Activated CD4-positive, CD25-positive, alpha-beta regulatory T cell treated with anti-CD3 and anti-CD28 coated beads, Interleukin-2, amount 50 U/mL, for 24 hours (primary cell): ENCODE measurements around the gene PPP2R3A.

ENCODE experiments used
- ATAC-seq, 2 donors: fragments of 150-1000 bp; cut with Tn5 transposase; one replicate each; pipeline ENCODE4 v1.10.0; 2021; ENCODE audit warnings: mild to moderate bottlenecking in 1 of 2, moderate library complexity in 1 of 2

PPP2R3A gene

DNA sequence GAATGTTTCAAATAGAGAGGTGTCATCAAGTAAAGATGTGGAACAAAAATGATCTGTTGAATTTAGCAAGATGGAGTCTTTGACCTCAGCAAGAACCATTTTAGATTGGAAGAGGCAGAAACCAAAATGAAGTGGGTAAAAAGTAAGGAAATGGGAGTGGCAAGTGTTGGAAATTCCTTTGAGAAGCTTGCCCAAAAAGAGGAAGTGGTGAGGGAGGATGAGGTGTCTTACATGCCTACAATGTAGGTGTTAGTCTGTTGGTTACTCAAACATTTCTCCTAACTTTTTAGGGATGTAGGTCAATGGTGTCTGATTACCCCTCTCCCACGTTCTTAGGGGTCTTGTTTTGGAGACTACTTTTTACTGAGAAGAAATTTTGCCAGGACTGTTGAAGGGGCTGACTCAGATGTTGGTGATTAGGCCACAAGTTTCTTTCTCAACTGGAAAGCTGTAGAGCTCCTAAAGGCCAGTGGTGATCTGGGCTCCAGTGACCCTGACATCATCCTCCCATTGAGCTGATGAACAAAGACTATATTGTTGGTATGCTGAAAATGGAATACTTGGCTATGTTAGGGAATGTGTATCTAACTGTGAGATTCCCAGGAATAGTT is 5.1 kb downstream of the PPP2R3A start:
- ATAC-seq, result no peak

DNA sequence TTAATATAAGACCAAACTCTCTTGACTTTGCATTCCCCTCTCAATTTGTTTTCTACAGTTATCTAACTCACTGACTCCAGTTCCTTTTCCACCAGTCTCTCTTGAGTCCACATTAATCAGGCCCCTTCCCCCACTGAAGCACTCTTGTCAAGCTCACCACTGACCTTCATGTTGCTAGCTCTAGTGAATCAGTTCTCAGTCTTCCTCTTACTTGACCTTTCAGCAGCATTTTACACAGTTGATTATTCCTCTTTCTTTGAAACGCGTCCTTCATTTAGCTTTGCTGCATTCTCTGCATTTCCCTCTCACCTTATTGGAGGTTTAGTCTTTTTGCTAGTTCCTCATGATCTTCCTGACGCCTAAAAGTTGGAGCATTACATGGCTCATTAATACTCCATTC is 8.3 kb downstream of the PPP2R3A start:
- no peak for ATAC-seq

DNA sequence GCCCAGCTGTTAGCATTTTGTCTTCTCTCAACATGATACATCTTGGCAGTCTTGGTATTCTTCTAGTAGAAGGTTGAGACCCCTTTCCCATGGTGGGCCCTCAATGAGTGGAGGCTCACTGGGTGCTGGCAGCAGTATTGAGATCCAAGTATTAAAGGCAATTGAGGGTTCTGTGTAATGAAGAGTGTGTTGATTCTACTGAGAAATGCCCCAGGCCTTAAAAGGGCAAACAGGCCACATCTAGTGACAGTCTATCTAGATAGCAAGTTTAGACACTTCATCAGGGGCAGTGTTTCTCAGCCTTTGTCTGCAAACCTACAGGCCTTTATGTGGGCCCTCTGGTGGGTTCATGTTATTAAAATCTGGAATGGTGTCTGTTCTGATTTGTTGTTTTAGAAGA is 9.5 kb downstream of the PPP2R3A start:
- ATAC-seq, result no peak

DNA sequence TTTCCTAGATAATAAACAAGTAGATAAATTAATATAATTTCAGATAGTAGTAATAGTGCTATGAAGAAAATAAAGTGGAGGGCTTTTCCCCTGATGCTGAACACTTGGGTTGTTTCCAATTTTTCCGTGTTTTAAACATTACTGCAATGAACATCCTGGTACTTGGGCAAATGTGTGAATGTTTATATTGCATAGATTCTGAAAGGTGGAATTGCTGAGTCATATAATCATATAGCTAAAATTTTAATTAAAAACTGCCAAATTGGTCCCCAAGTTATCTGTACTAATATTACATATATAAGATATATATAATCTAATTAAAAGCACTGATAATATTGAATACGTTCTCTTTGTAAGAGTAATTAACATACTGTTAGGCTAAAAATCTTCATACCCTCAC is 10.0 kb downstream of the PPP2R3A start:
- no peak for ATAC-seq

DNA sequence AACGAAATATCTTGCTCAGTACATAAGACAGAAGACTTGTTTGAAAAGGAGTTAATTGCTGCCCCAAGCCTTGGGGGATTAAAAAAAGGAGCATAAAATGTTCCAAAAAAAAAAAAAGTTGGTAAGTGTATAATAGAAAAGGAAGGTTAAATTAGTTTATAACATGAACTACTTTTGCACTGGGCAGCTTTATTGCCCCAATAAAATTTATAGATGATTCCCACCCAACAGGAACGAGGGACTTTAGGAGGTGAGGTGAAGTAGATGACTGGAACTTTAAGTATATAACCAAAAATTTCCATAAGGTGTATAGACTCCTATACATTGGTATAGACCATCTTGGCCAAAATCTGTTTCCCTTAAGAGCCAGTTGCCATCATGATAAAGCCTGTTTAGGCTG is 14.8 kb downstream of the PPP2R3A start:
- no peak for ATAC-seq

DNA sequence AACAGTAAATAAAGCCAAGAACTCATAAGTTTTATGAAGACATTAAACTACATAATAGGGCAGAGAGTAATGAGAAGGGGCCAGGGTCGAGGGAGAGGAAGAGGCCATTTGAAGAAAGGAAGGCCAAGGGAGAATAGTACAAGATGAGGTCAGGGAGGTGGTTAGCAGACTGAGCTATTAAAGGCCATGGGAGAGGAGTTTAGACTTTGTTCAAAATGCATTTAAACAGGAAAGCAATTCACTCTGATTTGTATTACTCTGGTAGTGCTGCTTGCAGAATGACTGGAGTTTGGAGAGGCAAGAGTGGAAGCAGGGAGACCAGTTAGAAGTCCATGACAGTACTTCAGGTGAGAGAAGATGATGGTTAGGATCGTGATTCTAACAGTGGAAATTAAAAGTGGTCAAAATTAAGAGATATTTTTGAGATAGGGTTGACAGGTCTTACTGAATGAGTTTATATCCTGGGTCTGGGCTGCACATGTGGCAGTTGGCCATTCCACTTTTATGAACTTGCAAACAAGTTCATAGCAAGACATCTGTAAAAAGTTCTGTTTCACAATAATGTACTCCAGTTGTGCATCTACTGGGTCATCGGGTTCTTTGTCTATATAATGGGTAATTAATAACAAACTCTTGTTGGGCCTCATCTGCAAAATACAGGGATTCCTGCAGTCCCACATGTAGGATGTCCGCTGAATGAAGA is 16.3 kb downstream of the PPP2R3A start:
- no peak for ATAC-seq

DNA sequence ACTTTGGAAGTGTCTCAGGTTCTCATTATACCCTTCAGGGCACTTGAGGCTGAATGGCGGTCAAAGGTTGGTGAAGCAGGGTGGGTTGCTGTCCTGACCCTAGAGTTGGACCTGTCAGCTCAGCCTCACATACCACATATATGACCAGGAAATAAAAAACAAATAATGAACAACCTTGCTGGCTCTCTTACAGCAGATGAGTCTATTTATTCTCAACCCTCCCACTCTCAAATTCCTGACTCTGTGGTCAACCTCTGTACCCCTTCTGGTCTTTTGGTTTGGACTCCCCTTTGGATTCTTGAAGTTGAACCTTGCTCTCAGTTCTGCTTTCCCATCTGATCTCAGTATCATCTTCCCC is 16.9 kb downstream of the PPP2R3A start:
- no peak for ATAC-seq

DNA sequence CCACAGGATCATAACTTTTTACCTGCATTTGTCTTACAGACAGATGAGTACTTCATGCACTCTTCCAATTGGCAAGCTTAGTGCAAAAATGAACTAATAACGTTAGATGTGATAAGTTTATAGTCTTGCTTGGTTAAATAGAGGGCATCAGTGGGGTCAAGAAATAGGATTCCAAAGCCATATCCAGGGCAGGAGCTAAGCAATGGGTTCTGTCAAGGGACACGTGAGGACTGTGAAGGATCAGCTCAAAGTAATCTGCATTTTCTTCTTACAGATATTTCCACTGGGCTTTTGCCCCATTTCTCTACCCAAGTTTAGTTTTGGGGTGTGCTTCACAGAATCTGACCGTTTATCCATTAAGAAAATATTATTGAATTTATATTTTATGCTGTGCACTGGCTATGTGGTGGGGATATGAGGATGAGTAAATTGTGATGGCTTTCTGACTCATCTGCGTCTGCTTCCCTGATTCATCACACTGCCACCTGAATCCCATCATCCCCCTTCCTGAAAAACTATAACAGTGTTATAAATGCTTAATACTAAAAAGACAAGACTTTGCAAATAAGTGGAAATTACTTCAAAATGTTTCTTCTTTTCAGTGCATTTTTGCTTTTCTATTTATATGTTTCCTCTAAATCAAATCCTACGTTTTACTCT is 17.5 kb downstream of the PPP2R3A start:
- ATAC-seq, result no peak

DNA sequence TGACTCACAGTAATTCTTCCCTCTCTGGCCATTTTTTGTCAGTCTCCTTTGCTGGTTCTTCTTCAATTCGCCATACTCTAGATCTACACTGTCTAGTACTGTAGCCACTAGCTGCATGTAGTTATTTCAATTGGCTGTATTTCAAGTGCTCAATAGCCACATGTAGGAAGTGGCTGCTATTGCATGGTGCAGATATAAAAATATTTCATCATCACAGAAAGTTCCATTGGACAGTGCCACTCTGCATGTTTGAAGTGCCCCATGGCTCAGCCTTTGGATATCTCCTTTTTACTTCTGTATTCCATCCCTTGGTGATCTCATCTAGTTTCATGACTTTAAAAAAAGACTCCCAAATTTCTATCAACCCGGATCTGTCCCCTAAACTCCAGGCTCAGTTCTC is 22.1 kb downstream of the PPP2R3A start:
- ATAC-seq, result no peak

DNA sequence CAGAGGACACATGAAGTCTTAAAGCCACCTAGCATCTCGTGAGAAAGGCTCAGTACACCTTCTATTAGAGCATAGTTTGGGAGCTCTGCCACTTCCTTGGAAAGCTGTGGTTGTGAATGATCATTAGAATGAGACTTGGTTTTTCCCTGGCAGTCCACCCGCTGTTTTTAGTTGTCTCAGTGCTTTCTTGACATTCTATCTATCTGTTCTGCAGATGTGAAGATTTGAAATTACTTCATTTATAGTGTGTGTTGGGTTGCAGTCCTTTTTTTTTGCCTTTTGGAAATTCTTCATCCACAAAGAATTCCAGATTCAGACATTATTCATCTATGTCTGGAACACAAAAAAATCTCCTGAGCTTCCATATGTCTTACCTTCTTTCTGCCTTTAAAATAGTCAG is 23.7 kb downstream of the PPP2R3A start:
- ATAC-seq, result no peak

DNA sequence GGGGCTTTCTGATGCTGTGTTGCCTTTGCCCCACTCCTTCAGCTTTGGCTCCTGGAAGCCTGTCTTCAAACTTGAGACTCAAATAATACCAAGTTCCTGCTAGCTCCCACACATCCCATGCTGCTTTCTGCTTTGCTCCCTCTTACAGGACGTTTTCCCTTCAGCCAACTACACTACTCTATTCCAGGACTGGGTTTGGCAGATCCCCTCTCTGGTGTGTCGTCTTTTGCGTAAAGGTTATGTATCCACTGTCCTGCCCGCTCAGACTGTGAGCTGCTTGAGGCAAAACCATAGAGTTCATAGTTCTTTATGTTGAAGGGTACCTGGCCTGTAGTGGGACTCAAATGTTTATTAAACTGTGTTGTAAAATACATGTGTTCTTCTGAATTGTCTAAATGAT is 25.4 kb downstream of the PPP2R3A start:
- no peak for ATAC-seq

DNA sequence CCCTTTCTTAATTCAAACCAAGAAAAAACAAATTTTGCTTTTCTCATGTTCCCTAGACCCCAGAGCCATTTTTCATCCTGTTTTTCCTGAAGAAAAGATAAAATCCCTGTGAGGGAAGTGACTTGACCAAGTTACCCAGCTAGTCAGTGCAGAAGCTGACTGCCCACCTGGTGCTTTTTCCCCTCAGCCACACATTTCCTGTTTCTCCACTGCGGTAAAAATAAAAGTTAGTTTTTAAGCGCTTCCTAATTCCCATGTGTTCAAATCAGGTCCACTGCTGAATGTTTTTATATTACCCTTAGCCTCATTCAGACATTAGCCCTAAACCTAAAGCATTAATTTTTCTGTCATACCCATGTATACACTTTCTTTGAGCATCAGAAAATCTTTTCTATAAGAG is 26.1 kb downstream of the PPP2R3A start:
- ATAC-seq, result no peak

DNA sequence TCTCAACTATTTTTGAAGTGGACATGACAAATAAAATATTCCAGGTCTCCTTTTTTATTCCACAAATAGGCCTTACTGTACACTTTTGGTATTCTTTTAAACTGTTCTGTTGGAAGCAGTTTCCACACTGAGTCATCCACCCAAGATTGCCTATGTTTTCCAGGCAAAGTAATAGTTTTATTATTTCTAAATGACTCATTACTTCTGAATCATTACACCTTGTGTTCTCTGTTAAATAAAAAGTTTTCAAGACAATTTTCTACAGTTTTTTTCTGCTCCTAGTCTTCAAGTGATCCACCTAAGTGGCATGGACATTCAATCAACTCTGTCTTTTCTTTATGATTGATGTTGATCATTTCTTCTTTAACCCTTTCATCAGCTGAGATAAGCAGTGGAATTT is 26.5 kb downstream of the PPP2R3A start:
- no peak for ATAC-seq

DNA sequence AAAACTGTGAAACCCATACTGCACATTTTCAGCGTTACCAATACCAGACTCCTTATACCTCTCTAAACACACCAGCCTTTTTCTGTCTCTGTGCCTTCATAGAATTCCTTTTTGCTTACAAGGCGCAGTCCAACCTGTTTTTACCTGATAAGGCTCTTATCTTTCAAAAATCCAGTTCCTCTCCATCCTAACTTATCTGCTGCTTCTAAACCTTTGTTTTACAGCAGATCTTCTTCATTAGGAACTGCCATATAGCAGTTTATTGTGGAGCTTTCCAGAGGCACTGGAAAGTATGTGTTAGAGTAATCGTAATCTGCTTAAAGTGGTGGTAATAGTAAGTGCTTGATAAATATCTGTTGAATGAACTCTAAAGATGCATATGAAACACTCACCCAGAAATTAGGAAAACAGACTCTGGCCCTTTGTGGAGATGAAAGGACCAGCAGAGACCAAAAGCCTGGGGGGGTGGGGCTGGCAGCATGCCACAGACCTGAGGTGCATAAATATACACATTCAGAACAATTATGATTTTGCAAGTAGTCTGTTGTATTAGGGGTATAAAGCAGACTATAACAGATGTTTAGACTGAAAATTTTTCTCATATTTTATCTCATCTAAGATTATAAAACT is 29.3 kb downstream of the PPP2R3A start:
- no peak for ATAC-seq

DNA sequence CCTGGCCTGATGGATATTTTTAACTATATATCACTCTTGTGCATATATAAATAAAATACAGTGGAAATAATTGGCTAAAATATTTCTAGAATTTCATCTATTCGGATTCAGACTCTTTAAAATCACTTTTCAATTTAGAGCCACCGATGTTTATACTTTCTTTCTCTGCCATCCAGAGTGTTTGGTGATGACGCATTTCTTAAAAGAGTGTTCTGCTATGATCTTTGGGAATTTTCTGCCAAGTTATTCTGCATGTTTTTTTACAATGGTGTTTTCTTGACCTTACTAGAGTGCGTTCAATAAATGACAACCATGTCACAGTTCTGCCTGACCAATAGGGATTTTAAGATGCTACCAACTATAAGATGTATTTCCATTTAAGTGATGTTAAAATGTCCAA is 30.2 kb downstream of the PPP2R3A start:
- ATAC-seq, result no peak

DNA sequence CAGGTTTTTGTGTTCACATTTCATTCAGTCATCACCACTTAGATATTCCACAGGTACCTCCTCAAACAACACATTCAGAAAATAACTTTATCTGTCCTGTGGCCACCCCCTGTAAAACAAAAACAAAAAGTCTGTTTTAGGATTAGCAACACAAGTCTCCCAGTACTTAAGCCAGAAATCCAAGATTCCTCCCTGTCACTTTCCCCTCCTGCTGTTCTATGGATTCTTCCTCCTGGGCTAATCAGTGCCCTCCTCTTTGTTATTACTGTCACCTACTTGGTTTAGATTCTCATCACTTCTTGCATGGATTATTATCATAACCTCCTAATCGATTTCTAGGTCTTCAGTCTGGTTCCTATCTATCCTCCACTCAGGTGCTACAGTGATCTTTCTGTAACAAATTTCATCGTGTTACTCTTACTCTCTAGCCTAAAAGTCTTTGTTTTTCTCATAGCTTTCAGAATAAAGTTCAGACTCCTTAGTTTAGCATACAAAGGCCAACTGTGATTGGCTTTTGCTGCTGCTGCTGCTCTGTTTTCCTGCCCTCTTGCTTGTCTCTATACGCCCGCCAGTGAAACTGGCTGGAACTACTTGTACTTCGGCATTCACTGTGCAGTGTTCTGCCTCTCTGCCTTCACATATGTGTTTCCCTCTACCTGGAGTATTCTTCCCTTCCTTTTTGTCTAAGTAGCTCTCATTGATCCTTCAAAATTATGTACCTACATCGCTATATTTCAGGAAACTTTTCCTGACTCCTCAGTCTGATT is 32.2 kb downstream of the PPP2R3A start:
- no peak for ATAC-seq

DNA sequence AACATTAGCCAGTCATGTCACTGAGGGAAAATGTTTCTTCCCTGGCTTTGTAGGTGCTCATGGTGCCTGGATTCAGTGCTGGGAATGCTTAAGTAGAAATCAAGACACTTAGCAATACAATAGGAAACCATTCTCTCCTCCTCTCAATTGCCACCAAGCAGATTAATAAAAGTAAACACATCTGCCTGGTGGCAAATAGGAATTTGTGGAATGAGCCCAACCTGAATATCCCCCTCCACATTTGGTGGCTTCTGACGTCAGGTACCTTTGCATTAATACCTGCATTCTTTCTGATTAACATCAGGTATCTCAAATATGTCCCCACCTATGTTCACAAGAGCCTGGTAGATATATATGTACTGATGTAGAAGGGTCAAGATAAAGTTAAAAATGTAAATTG is 42.7 kb downstream of the PPP2R3A start:
- no peak for ATAC-seq

DNA sequence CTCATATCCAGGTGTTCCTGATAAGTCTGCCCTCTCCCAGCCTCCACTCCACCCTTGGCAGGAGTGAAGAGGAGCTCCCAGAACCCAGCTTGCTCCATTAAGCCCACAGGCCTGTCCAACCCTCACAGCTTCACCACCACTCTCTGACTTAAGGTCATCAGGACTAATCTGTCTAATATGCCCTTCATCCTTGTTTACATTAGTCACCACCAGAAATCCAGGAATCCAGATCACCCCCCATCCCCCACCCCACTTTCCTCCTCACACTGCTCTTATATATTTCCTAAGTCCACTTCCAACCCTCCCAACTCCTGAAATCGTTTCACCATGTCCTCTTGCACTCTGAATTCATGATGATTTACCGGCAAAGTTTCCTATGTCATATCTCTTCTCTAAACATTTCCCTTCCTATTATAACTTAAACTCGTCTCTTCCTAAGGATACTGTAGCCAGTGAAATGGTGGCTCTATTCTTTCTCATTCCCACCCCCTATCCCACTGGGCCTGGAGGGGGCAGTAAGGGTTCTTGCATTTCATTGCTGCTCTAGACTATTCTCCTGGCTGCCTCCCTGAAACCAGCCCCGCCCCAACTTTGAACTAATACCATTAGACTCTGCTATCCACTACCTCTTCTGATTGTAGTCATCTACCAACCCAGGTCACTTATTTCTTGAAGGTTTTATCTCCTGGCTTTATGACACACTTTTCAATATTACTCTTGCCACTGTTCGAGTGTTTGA is 43.4 kb downstream of the PPP2R3A start:
- ATAC-seq, result no peak

DNA sequence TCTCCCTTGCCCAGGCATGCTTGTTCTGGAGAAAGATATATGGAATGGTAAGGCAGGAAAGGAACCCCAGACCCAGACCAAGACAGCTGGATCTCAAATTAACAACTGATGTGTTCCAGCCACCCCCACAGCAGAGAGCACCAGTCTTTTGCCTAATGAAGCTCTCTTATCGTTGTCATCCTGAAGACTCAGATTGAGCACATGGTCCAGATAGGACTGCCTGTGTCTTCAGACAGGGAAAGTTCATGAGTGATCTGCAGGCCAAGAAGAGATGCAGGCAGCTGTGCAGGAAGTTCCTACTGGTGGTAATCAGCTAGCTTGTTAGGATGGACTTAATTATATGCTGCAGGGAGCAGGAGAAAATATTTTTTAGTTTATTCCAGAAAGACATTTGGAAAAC is 53.3 kb downstream of the PPP2R3A start:
- ATAC-seq, result no peak

DNA sequence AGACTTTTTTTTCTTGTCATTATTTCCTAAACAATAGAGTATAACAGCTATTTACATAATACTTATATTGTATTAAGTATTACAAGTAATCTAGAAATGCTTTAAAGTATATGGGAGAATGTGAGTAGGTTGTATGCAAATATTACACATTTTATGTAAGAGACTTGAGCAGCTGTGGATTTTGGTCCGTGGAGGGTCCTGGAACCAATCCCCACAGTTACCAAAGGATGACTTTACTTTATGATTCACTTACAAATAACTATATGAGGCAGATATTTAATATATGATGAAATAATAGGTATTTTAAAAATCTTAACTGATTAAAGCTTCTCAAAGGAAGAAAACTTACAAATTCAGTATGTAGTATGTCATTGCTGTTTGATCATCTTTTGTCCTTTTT is 56.3 kb downstream of the PPP2R3A start:
- ATAC-seq, result no peak

DNA sequence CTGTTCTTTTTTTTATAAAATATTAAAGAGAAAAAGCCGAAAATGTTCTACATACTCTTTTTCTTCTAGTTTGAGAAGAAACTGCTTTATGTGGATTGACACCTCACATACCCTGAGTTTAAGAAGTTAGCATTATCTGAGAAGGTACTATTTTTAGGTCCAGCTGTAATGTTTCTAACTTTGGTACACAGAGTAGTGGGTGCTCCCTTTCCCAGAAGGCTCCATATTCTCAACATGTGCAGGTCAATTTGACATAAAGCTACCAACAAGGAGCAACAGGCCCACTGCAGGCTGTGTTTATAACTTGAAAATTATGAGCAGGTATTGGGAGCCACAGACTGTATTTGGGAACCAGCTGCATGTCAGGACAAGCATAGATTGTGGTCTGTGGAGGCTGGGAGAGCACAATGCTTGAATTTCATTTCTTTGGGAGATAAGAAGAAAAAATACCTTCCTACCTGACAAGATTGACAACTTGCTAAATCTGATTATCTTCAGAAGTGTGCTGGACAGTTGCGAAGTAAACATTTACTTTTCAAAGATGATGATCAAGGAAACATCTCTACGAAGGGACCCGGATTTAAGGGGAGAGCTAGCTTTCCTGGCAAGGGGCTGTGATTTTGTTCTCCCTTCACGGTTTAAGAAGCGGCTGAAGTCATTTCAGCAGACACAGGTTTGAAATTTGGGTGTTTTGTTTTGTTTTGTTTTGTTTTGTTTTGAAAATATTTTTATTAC is 57.2 kb downstream of the PPP2R3A start:
- no peak for ATAC-seq
